Measurements from ENCODE around the gene TMEM163.

TMEM163 gene

GRCh38 chr2:134406311-134406710 is 312.5 kb downstream of the TMEM163 start:
- no peaks in the 10 kb centered on the region for H3K27me3 ChIP-seq (ENCODE audit: control insufficient read depth, insufficient read depth, low read length)
- no peaks in the 10 kb centered on the region for H3K36me3 ChIP-seq (ENCODE audit: control insufficient read depth, insufficient read depth, low read length)
- no peaks in the 10 kb centered on the region for H3K9me3 ChIP-seq (ENCODE audit: control insufficient read depth, insufficient read depth, low read length)
- no peak overlapping the region for H3K4me3 ChIP-seq (ENCODE audit: low read length)
- WGBS (ENCODE audit: insufficient coverage, insufficient read length), result no CpG with 5 or more reads among the region's 5 CpGs
- no peak for DNase-seq (ENCODE audit: low read depth, low spot score)
- H3K27ac ChIP-seq (ENCODE audit: low read length), result no peak overlapping the region
- H3K4me1 ChIP-seq (ENCODE audit: control insufficient read depth, insufficient read depth, low read length), result no peaks in the 10 kb centered on the region

All from iPS DF 6.9 (cell line).